ENCODE results near the gene BCAS3.

GRCh38 chr17:60993497-60993896, 315.8 kb downstream of the BCAS3 start:
- TF ChIP-seq CTCF (IDR thresholded peaks at IDR 0.05) (no peak), ZFX (IDR thresholded peaks at IDR 0.05; ENCODE audit: borderline replicate concordance) (no peak)
